H1 (cell line): ENCODE results near the gene FGF12. TPM values are rescaled to one million over a fixed set of nuclear protein-coding genes. Genes with fewer than 3 reads are reported as not detected.

Experiments
- CTCF ChIA-PET: fragments of 300-600 bp; sonication (Branson Sonifier 250); formaldehyde crosslinking; loops from one replicate; lab custom pipeline; 2021; ENCODE audit not compliant: partially characterized antibody; lab: Charles Lee
- POLR2A ChIA-PET: fragments of 300-600 bp; sonication (Branson Sonifier 250); formaldehyde crosslinking; loops from one replicate; lab custom pipeline; 2021; ENCODE audit warnings: inconsistent platforms; ENCODE audit not compliant: partially characterized antibody; lab: Charles Lee
- DNase-seq, 2 experiments: peaks; one replicate each; pipeline versions ENCODE4 v3.0.0 to v3.0.0-alpha.2; 2010 to 2022; ENCODE audit warnings: low spot score in 2 of 2, low read depth in 1 of 2, mixed read lengths in 1 of 2
- FAIRE-seq: peaks from 2 replicates; lab custom pipeline; 2011; peaks lifted over from hg19 to GRCh38; lab: Jason Lieb, UNC
- H2AFZ ChIP-seq: 2 replicates; pipeline ENCODE4 v1.8.1; 2012; ENCODE audit warnings: low read length, inconsistent platforms
- H2AK5ac ChIP-seq: 2 replicates; pipeline ENCODE4 v1.6.1; 2013; ENCODE audit warnings: low read depth, low read length
- H2BK120ac ChIP-seq: replicated peaks from 2 replicates; pipeline ENCODE3; 2013; ENCODE audit warnings: low read depth, low read length, inconsistent platforms
- H2BK12ac ChIP-seq: 2 replicates; pipeline ENCODE4 v1.6.1; 2013; ENCODE audit warnings: low read depth, low read length
- H2BK15ac ChIP-seq: 2 replicates; pipeline ENCODE4 v1.6.1; 2013; ENCODE audit warnings: low read length
- H2BK20ac ChIP-seq: 2 replicates; pipeline ENCODE4 v1.6.1; 2013; ENCODE audit warnings: low read length
- H2BK5ac ChIP-seq: 2 replicates; pipeline ENCODE4 v1.6.1; 2013; ENCODE audit warnings: low read depth, low read length
- H3K14ac ChIP-seq: 2 replicates; pipeline ENCODE4 v1.6.1; 2013; ENCODE audit warnings: inconsistent platforms; ENCODE audit not compliant: insufficient read length
- H3K18ac ChIP-seq: 2 replicates; pipeline ENCODE4 v1.6.1; 2013; ENCODE audit warnings: low read length; ENCODE audit errors: extremely low read depth
- H3K23ac ChIP-seq: 2 replicates; pipeline ENCODE4 v1.6.1; 2013; ENCODE audit warnings: inconsistent platforms; ENCODE audit not compliant: insufficient read length
- H3K23me2 ChIP-seq: 2 replicates; pipeline ENCODE4 v1.6.1; 2013; ENCODE audit warnings: low read depth, low read length
- H3K27ac ChIP-seq: 2 replicates; pipeline ENCODE4 v1.6.1; 2011; ENCODE audit warnings: low read depth, low read length, inconsistent platforms
- H3K27me3 ChIP-seq, 4 experiments: replicated peaks in 1 of 4; 1 replicate in 1 of 4; 2 replicates in 3 of 4; pipeline versions ENCODE4 v1.6.1 to v1.8.1; 2011 to 2013; ENCODE audit warnings: low read length in 3 of 4, mild to moderate bottlenecking in 3 of 4, inconsistent platforms in 2 of 4, mixed read lengths in 2 of 4, moderate library complexity in 1 of 4; ENCODE audit not compliant: control insufficient read depth in 3 of 4, insufficient read depth in 3 of 4; ENCODE audit errors: extremely low read depth in 1 of 4
- H3K36me3 ChIP-seq, 4 experiments: 2 replicates each; pipeline versions ENCODE4 v1.6.1 to v1.8.1; 2011 to 2013; ENCODE audit warnings: mild to moderate bottlenecking in 4 of 4, low read length in 3 of 4, moderate library complexity in 2 of 4, control low read depth in 1 of 4, inconsistent platforms in 1 of 4; ENCODE audit not compliant: insufficient read depth in 4 of 4, control insufficient read depth in 2 of 4
- H3K4ac ChIP-seq: replicated peaks from 2 replicates; pipeline ENCODE3; 2013; ENCODE audit warnings: low read length, low read depth, mixed read lengths, inconsistent platforms; ENCODE audit not compliant: insufficient read length
- H3K4me1 ChIP-seq, 4 experiments: replicated peaks in 1 of 4; 1 replicate in 1 of 4; 2 replicates in 3 of 4; pipeline versions ENCODE4 v1.6.1 to v1.8.1; 2011 to 2013; ENCODE audit warnings: low read length in 3 of 4, inconsistent platforms in 2 of 4, mixed read lengths in 1 of 4; ENCODE audit not compliant: insufficient read depth in 4 of 4, control insufficient read depth in 3 of 4
- H3K4me2 ChIP-seq, 2 experiments: 2 replicates each; pipeline versions ENCODE4 v1.6.1 to v1.8.1; 2011 to 2013; ENCODE audit warnings: low read depth in 2 of 2, low read length in 2 of 2, control low read depth in 1 of 2, inconsistent platforms in 1 of 2, mild to moderate bottlenecking in 1 of 2; ENCODE audit not compliant: insufficient read depth in 1 of 2
- H3K4me3 ChIP-seq, 4 experiments: fragments of 200-600, 300-600 bp in 1 of 4; sonication (generic), shearing (Covaris generic), sonication (Bioruptor Twin) in 1 of 4; 2 replicates each; pipeline versions ENCODE4 v1.5.1 to v1.8.1; 2011 to 2016; ENCODE audit warnings: low read length in 4 of 4, low read depth in 3 of 4, control low read depth in 2 of 4, inconsistent platforms in 2 of 4, mild to moderate bottlenecking in 2 of 4, mixed read lengths in 1 of 4, moderate library complexity in 1 of 4; ENCODE audit not compliant: insufficient read depth in 2 of 4; ENCODE audit errors: extremely low read depth in 1 of 4
- H3K56ac ChIP-seq: replicated peaks from 2 replicates; pipeline ENCODE3; 2013; ENCODE audit warnings: low read depth, mild to moderate bottlenecking, mixed read lengths, low read length, inconsistent platforms; ENCODE audit not compliant: insufficient read length
- H3K79me1 ChIP-seq: 2 replicates; pipeline ENCODE4 v1.6.1; 2013; ENCODE audit warnings: low read depth, low read length, control low read depth
- H3K79me2 ChIP-seq, 2 experiments: 2 replicates each; pipeline versions ENCODE4 v1.6.1 to v1.8.1; 2012 to 2013; ENCODE audit warnings: low read length in 2 of 2, mild to moderate bottlenecking in 2 of 2, inconsistent platforms in 1 of 2; ENCODE audit not compliant: insufficient read depth in 2 of 2, control insufficient read depth in 1 of 2
- H3K9ac ChIP-seq, 4 experiments: replicated peaks in 1 of 4; 1 replicate in 1 of 4; 2 replicates in 3 of 4; pipeline versions ENCODE4 v1.6.1 to v1.8.1; 2011 to 2013; ENCODE audit warnings: low read depth in 3 of 4, low read length in 3 of 4, control low read depth in 2 of 4, mild to moderate bottlenecking in 2 of 4, moderate library complexity in 2 of 4, inconsistent platforms in 1 of 4; ENCODE audit errors: extremely low read depth in 1 of 4
- H3K9me3 ChIP-seq, 2 experiments: 2 replicates each; pipeline versions ENCODE4 v1.6.1 to v1.8.1; 2012 to 2013; ENCODE audit warnings: mild to moderate bottlenecking in 2 of 2, moderate library complexity in 2 of 2, control low read depth in 1 of 2, inconsistent platforms in 1 of 2, low read depth in 1 of 2, low read length in 1 of 2, mixed read lengths in 1 of 2; ENCODE audit not compliant: insufficient read depth in 2 of 2
- H4K20me1 ChIP-seq, 2 experiments: replicated peaks in 1 of 2; 2 replicates each; pipeline versions ENCODE3 to v1.8.1; 2011 to 2013; ENCODE audit warnings: inconsistent platforms in 2 of 2, low read length in 2 of 2, mild to moderate bottlenecking in 1 of 2; ENCODE audit not compliant: insufficient read depth in 2 of 2, control insufficient read depth in 1 of 2
- H4K5ac ChIP-seq: 2 replicates; pipeline ENCODE4 v1.6.1; 2013; ENCODE audit warnings: low read length, low read depth, mixed read lengths, inconsistent platforms; ENCODE audit not compliant: insufficient read length
- H4K8ac ChIP-seq: 2 replicates; pipeline ENCODE4 v1.8.0; 2013; ENCODE audit warnings: mild to moderate bottlenecking, moderate library complexity, low read length, inconsistent platforms; ENCODE audit not compliant: insufficient read depth; ENCODE audit errors: extremely low read depth
- H4K91ac ChIP-seq: replicated peaks from 2 replicates; pipeline ENCODE3; 2013; ENCODE audit warnings: low read length, mixed read lengths, inconsistent platforms; ENCODE audit not compliant: insufficient read length
- SIN3A ChIP-seq, 2 experiments: IDR thresholded peaks in 1 of 2; conservative IDR thresholded peaks in 1 of 2; 2 replicates each; pipeline ENCODE4 v1.6.1; 2011 to 2012; ENCODE audit warnings: low read length in 2 of 2, improper control_type of control experiment in 1 of 2, low read depth in 1 of 2, mild to moderate bottlenecking in 1 of 2
- SP1 ChIP-seq: IDR thresholded peaks from 2 replicates; pipeline ENCODE4 v1.6.1; 2011; ENCODE audit warnings: low read depth, low read length
- SP4 ChIP-seq: IDR thresholded peaks from 2 replicates; pipeline ENCODE4 v1.6.1; 2012; ENCODE audit warnings: low read length, inconsistent platforms
- YY1 ChIP-seq: IDR thresholded peaks from 2 replicates; pipeline ENCODE4 v1.6.1; 2011; ENCODE audit warnings: low read depth, mild to moderate bottlenecking, low read length
- WGBS, 2 experiments: shearing (Covaris generic) in 1 of 2; methylation state at CpG; one replicate each; pipeline versions ENCODE4 v1.1.6 to v1.1.7; 2013 to 2015; ENCODE audit warnings: low lambda C conversion rate in 2 of 2, mixed read lengths in 2 of 2, inconsistent platforms in 1 of 2, low coverage in 1 of 2, missing lambda C conversion rate in 1 of 2; ENCODE audit not compliant: insufficient replicate concordance in 2 of 2, insufficient coverage in 1 of 2, insufficient read length in 1 of 2; ENCODE audit errors: extremely low coverage in 1 of 2, missing lambda C conversion rate in 1 of 2; 5-methylcytosine and 5-hydroxymethylcytosine counted together
- polyA plus RNA-seq, 7 experiments: library from polyadenylated mRNA; depleted of rRNA in 3 of 7; stranded (reverse) in 5 of 7; unstranded in 2 of 7; fragments of >200 nt in 5 of 7; fragments of 200-250 nt in 2 of 7; gene quantifications; 1 replicate in 5 of 7; 2 replicates in 1 of 7; 4 replicates in 1 of 7; pipeline versions ENCODE4 v1.2.1 to v1.2.3, GENCODE V29; 2011 to 2013; ENCODE audit warnings: missing spikeins in 2 of 7, mixed read lengths in 2 of 7
- total RNA-seq: library from RNA; stranded (reverse); fragmentation: NEBNext Ultra II Directional; extraction: Animal tissue kit (Norgen Biotek cat#: 25700); gene quantifications from 2 replicates; pipeline ENCODE4 v1.2.1, GENCODE V29; 2021

Gene FGF12
- total and polyA plus RNA-seq, 2 of the 8 experiments (the other 6 are each of a cell fraction or from before 2014, with no cell fraction given), result 4.1 to 16.6 TPM

DNA sequence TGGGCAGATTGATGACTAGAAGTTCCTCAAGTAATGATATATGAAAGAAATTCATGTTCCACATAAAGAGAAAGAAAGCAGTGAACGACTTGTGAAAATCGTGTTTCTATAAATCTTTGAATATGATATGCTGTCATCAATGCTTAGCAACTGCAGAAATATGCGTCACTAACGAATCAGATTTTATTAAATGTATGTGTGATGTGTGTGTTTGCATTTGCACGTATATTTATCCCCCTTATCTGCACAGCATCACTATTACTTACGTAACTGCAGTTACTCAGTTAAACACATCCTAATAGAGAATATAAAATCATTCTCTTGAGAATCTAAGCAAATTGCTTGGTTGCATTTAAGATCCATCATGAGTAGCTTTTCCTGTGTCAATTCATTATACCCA is 468.6 kb downstream of the FGF12 start:
- Histone ChIP-seq H4K91ac (no peak overlapping the region), H2AFZ (no peak overlapping the region), H2BK15ac (no peak overlapping the region), H3K79me1 (no peaks in the 10 kb centered on the region), H2AK5ac (no peak overlapping the region), H3K36me3 (no peaks in the 10 kb centered on the region), H2BK12ac (no peak overlapping the region), H3K18ac (no peak overlapping the region), H3K79me2 (no peaks in the 10 kb centered on the region), H3K4me1 (peaks cover 0 to 3% (median 0%) of the 10 kb centered on the region in 4 experiments; a peak in 1 of 7 replicates), H3K4me2 (no peak overlapping the region), H3K23me2 (no peaks in the 10 kb centered on the region), H2BK20ac (no peak overlapping the region), H3K14ac (no peak overlapping the region), H3K9ac (no peak overlapping the region), H4K20me1 (no peaks in the 10 kb centered on the region), H3K27ac (no peak overlapping the region), H3K27me3 (no peaks in the 10 kb centered on the region), H3K4me3 (no peak overlapping the region), H4K5ac (no peak overlapping the region), H2BK5ac (no peak overlapping the region), H2BK120ac (no peak overlapping the region), H3K9me3 (no peaks in the 10 kb centered on the region), H3K4ac (no peak overlapping the region), H4K8ac (no peak overlapping the region), H3K56ac (no peak overlapping the region), H3K23ac (no peak overlapping the region)
- WGBS, 2 experiments, result 77% methylated on average over 6 of the region's 6 CpGs; no CpG with 5 or more reads in 1 of the 2 experiments
- CTCF ChIA-PET, result no interaction called here
- FAIRE-seq (no peak), DNase-seq (no peak)
- POLR2A ChIA-PET, result no interaction called here
- TF ChIP-seq SP4, result no peak
- TF ChIP-seq YY1, result no peak
- TF ChIP-seq SIN3A (conservative IDR thresholded peaks at IDR 0.05 in 1 of 2, IDR thresholded peaks at IDR 0.05 in 1 of 2; ENCODE audit: low read depth in 1 of 2, low read length in 2 of 2), result no peak
- no peak for TF ChIP-seq SP1
